PC-9 (cell line): Measurements from ENCODE around the gene ZDHHC16. TPM values are rescaled to one million over a fixed set of nuclear protein-coding genes. Genes with fewer than 3 reads are reported as not detected.

Source experiments
- BruUV-seq: library from RNA; stranded (reverse); fragments of 400-500 nt; replicated peaks from 2 replicates; lab custom pipeline; 2021; lab: Mats Ljungman, UMichigan
- CTCF ChIA-PET: fragments of 300-600 bp; sonication (Branson Sonifier 250); formaldehyde crosslinking; loops from one replicate; lab custom pipeline; 2022; ENCODE audit warnings: antibody characterized with exemption; lab: Charles Lee
- POLR2A ChIA-PET: fragments of 300-600 bp; sonication (Branson Sonifier 250); formaldehyde crosslinking; loops from one replicate; lab custom pipeline; 2022; ENCODE audit warnings: antibody characterized with exemption; ENCODE audit not compliant: unreplicated experiment; lab: Charles Lee
- DNase-seq, 2 experiments: peaks; one replicate each; pipeline versions ENCODE4 v3.0.0 to v3.0.0-alpha.2; 2015 to 2022; ENCODE audit warnings: mixed read lengths in 1 of 2
- H2AFZ ChIP-seq: fragments of 200-600 bp; sonication (generic); 2 replicates; pipeline ENCODE4 v1.8.1; 2017; ENCODE audit warnings: antibody characterized with exemption
- H3F3A ChIP-seq: fragments of 200-600 bp; sonication (generic); 2 replicates; pipeline ENCODE4 v1.8.1; 2017; ENCODE audit warnings: antibody characterized with exemption, mild to moderate bottlenecking, low read depth; ENCODE audit not compliant: insufficient read depth
- H3K27ac ChIP-seq: fragments of 200-600 bp; sonication (generic); 2 replicates; pipeline ENCODE4 v1.6.1; 2016; ENCODE audit warnings: mixed run types
- H3K27me3 ChIP-seq: fragments of 200-600 bp; sonication (generic); 2 replicates; pipeline ENCODE4 v1.6.1; 2016; ENCODE audit warnings: low read depth, mixed run types; ENCODE audit not compliant: insufficient read depth
- H3K36me3 ChIP-seq: fragments of 200-600 bp; sonication (generic); 2 replicates; pipeline ENCODE4 v1.6.1; 2016; ENCODE audit warnings: low read depth, mixed run types
- H3K4me1 ChIP-seq: fragments of 200-600 bp; sonication (generic); replicated peaks from 2 replicates; pipeline ENCODE4 v1.6.1; 2016; ENCODE audit warnings: mixed run types; ENCODE audit not compliant: insufficient read depth
- H3K4me2 ChIP-seq: fragments of 200-600 bp; sonication (generic); 2 replicates; pipeline ENCODE4 v1.6.1; 2017; ENCODE audit warnings: mixed run types
- H3K4me3 ChIP-seq: fragments of 200-600 bp; sonication (generic); 2 replicates; pipeline ENCODE4 v1.6.1; 2016; ENCODE audit warnings: mixed run types
- H3K79me2 ChIP-seq: fragments of 200-600 bp; sonication (generic); 2 replicates; pipeline ENCODE4 v1.6.1; 2017; ENCODE audit warnings: low read depth, mixed run types
- H3K9me2 ChIP-seq: fragments of 200-600 bp; sonication (generic); 2 replicates; pipeline ENCODE4 v1.8.1; 2017; ENCODE audit warnings: mild to moderate bottlenecking; ENCODE audit not compliant: insufficient read depth
- H3K9me3 ChIP-seq: fragments of 200-600 bp; sonication (generic); 2 replicates; pipeline ENCODE4 v1.8.1; 2016; ENCODE audit warnings: low read depth; ENCODE audit not compliant: insufficient read depth
- H4K20me1 ChIP-seq: fragments of 200-600 bp; sonication (generic); 2 replicates; pipeline ENCODE4 v1.8.1; 2017; ENCODE audit not compliant: insufficient read depth
- EZH2 ChIP-seq: fragments of 200-600 bp; sonication (generic); IDR thresholded peaks from 2 replicates; pipeline ENCODE4 v1.8.0; 2017; ENCODE audit warnings: antibody characterized with exemption, low read depth
- intact Hi-C: fragments of 100-400 bp; cut with micrococcal nuclease; formaldehyde crosslinking; loops from one replicate; pipeline ENCODE4 v1.10.0; 2022; ENCODE audit not compliant: unreplicated experiment
- total RNA-seq: library from RNA; stranded (reverse); gene quantifications from 2 replicates; pipeline ENCODE4 v1.2.3, GENCODE V29; 2021
- TF ChIP-seq, protein P1 (sequence below): fragments of 200-600 bp; sonication (generic); conservative IDR thresholded peaks from 2 replicates; pipeline ENCODE4 v1.6.1; 2017; ENCODE audit warnings: mixed run types, antibody characterized with exemption, mild to moderate bottlenecking, moderate library complexity

The ZDHHC16 gene
- total RNA-seq, 1 experiment from 2014 or later = 29.6 TPM

- no peak overlapping the region for H2AFZ ChIP-seq
- CTCF ChIA-PET = no interaction called here
These were observed 38.1 kb upstream of the ZDHHC16 start for GRCh38 chr10:97407952-97408248.

DNA sequence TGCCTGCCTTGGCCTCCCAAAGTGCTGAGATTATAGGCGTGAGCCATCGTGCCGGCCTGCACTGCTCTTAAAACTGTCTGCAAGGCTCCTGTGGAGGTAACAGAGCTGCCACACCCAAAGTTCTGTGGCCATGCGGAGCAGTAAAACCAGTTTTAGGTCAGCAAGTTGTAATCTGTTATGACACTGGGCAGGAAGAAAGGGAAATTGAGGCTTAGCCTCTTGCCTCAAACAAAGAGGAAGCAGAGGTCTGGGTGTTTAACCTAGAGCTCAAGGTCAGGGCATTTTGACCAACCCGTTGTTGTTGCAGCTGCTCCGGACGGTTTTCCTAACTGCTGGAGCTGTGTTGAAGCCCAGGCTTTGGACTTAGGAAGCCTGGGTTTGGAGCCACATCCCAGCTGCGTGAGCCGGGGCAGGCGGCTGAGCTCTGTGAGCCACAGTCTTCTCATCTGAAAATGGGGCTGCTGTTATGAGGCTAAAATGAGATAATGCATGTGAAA, 37.4 kb upstream of the ZDHHC16 start:
- ChIA-PET POLR2A (no interaction called here), CTCF (interaction anchor here (0.5 to 1.0 kb wide), 2 partner anchors 8 to 12 kb away, joined by 3 to 11 read pairs; no protein-coding TSS in a partner anchor)
- Histone ChIP-seq H3K4me2 (peak overlapping the region; percentile 37), H4K20me1 (no peaks in the 10 kb centered on the region), H3K9me3 (no peaks in the 10 kb centered on the region), H3K27me3 (no peaks in the 10 kb centered on the region), H3K9me2 (no peaks in the 10 kb centered on the region), H2AFZ (no peak overlapping the region), H3K4me3 (no peak overlapping the region), H3K4me1 (peaks cover 17% of the 10 kb centered on the region), H3K79me2 (no peaks in the 10 kb centered on the region), H3F3A (peaks cover 29% of the 10 kb centered on the region), H3K27ac (peak overlapping the region; percentile 41; the same call in 1 of the 2 replicates), H3K36me3 (no peaks in the 10 kb centered on the region)
- TF ChIP-seq, protein P1, sequence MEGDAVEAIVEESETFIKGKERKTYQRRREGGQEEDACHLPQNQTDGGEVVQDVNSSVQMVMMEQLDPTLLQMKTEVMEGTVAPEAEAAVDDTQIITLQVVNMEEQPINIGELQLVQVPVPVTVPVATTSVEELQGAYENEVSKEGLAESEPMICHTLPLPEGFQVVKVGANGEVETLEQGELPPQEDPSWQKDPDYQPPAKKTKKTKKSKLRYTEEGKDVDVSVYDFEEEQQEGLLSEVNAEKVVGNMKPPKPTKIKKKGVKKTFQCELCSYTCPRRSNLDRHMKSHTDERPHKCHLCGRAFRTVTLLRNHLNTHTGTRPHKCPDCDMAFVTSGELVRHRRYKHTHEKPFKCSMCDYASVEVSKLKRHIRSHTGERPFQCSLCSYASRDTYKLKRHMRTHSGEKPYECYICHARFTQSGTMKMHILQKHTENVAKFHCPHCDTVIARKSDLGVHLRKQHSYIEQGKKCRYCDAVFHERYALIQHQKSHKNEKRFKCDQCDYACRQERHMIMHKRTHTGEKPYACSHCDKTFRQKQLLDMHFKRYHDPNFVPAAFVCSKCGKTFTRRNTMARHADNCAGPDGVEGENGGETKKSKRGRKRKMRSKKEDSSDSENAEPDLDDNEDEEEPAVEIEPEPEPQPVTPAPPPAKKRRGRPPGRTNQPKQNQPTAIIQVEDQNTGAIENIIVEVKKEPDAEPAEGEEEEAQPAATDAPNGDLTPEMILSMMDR = no peak
- no peak for TF ChIP-seq EZH2
- no TSS peak for BruUV-seq
- DNase-seq = peak; percentile 55 to 81
- intact Hi-C loops = loop anchor here (5.0 to 10.0 kb wide), 2 partner anchors 39 to 306 kb away; partner anchors contain the start of genes EXOSC1, MARVELD1 and ZDHHC16

More at GRCh38 chr10:97407952-97408248, 38.1 kb upstream of the ZDHHC16 start:
- no TSS peak for BruUV-seq
- H3K9me2 ChIP-seq = no peaks in the 10 kb centered on the region
- H3K79me2 ChIP-seq = no peaks in the 10 kb centered on the region
- H3K27ac ChIP-seq = peak overlapping the region; percentile 41
- POLR2A ChIA-PET = no interaction called here
- H3F3A ChIP-seq = peaks cover 29% of the 10 kb centered on the region
- no peak for DNase-seq
- peaks cover 17% of the 10 kb centered on the region for H3K4me1 ChIP-seq
- H3K9me3 ChIP-seq = no peaks in the 10 kb centered on the region
- H3K4me3 ChIP-seq = no peak overlapping the region
- no peaks in the 10 kb centered on the region for H3K36me3 ChIP-seq
- intact Hi-C loops = loop anchor here (1.0 to 10.0 kb wide), 3 partner anchors 39 to 307 kb away; partner anchors contain the start of genes EXOSC1, MARVELD1 and ZDHHC16
- TF ChIP-seq EZH2 = no peak
- TF ChIP-seq, protein P1 = no peak
- H3K4me2 ChIP-seq = peak overlapping the region; percentile 37
- H4K20me1 ChIP-seq = no peaks in the 10 kb centered on the region
- H3K27me3 ChIP-seq = no peaks in the 10 kb centered on the region

DNA sequence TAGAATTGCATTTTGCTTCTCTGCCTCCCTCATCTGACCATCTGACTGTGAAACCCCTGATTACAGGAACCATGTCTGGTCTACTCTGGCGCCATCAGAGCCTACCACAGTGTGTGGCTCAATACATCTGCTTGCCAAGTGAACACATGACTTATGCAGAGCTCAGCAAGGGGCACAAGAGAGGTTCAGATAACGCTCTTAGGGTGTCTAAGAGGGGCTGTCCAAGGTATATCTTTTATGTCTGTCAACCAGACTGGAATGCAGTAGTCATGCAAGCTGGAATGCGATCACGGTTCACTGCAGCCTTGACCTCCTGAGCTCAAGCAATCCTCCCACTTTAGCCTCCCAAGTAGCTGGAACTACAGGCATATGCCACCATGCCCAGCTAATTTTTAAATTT, 34.6 kb upstream of the ZDHHC16 start:
- Histone ChIP-seq H3K4me2 (no peak overlapping the region), H3K27me3 (no peaks in the 10 kb centered on the region), H3K27ac (no peak overlapping the region), H3K4me1 (peaks cover 17% of the 10 kb centered on the region), H3F3A (peaks cover 29% of the 10 kb centered on the region), H3K4me3 (no peak overlapping the region), H3K36me3 (no peaks in the 10 kb centered on the region), H4K20me1 (no peaks in the 10 kb centered on the region), H3K79me2 (no peaks in the 10 kb centered on the region), H3K9me2 (no peaks in the 10 kb centered on the region), H2AFZ (no peak overlapping the region), H3K9me3 (no peaks in the 10 kb centered on the region)
- POLR2A ChIA-PET = no interaction called here
- TF ChIP-seq, protein P1 = no peak
- TF ChIP-seq EZH2 = no peak
- BruUV-seq = no TSS peak
- CTCF ChIA-PET = interaction anchor here (0.6 kb wide), 1 partner anchor 13 kb away, joined by 9 read pairs; no protein-coding TSS in a partner anchor
- intact Hi-C loops = no loop called here
- no peak for DNase-seq
